AG04450 (cell line): ENCODE measurements around the gene EPHA7. TPM values are rescaled to one million over a fixed set of nuclear protein-coding genes. Genes with fewer than 3 reads are reported as not detected.

Experiments used
- CTCF ChIA-PET: fragments of 300-600, 350-600 bp; formaldehyde crosslinking; extraction: SDS; loops from one replicate; lab custom pipeline; 2022; ENCODE audit warnings: antibody characterized with exemption, inconsistent platforms; lab: Charles Lee
- POLR2A ChIA-PET: fragments of 350-600 bp; formaldehyde crosslinking; extraction: SDS; loops from one replicate; lab custom pipeline; 2021; ENCODE audit warnings: antibody characterized with exemption, inconsistent platforms; lab: Yijun Ruan, JAX
- DNase-seq: peaks from one replicate; pipeline ENCODE4 v3.0.0-alpha.2; 2011; ENCODE audit warnings: low read depth, low spot score
- H3K27ac ChIP-seq: one replicate; pipeline ENCODE4 v1.5.1; 2012; ENCODE audit warnings: low read depth, low read length, control low read depth
- H3K27me3 ChIP-seq: one replicate; pipeline ENCODE4 v1.6.0; 2012; ENCODE audit warnings: low read length; ENCODE audit not compliant: control insufficient read depth, insufficient read depth
- H3K4me3 ChIP-seq: 2 replicates; pipeline ENCODE4 v1.5.1; 2011; ENCODE audit warnings: mild to moderate bottlenecking, low read depth, low read length, control low read depth
- H3K9me3 ChIP-seq: 2 replicates; pipeline ENCODE4 v1.5.1; 2012; ENCODE audit warnings: low read length; ENCODE audit not compliant: control insufficient read depth, insufficient read depth
- CTCF ChIP-seq: IDR thresholded peaks from 2 replicates; pipeline ENCODE4 v1.5.1; 2011; ENCODE audit warnings: low read depth, low read length, control low read depth, inconsistent platforms
- polyA plus RNA-seq: library from polyadenylated mRNA; depleted of rRNA; stranded (reverse); fragments of >200 nt; gene quantifications from 2 replicates; pipeline ENCODE4 v1.2.3, GENCODE V29; 2011

The EPHA7 gene
- polyA plus RNA-seq, 1 experiment = not detected

GRCh38 chr6:93394471-93394870 is 24.9 kb downstream of the EPHA7 start:
- ChIA-PET CTCF (no interaction called here), POLR2A (no interaction called here)
- no peak for DNase-seq
- Histone ChIP-seq H3K4me3 (no peak overlapping the region), H3K27ac (no peak overlapping the region), H3K9me3 (no peaks in the 10 kb centered on the region), H3K27me3 (no peaks in the 10 kb centered on the region)
- no peak for TF ChIP-seq CTCF

- H3K27ac ChIP-seq = no peak overlapping the region
- no peak for DNase-seq
- H3K27me3 ChIP-seq = no peaks in the 10 kb centered on the region
- POLR2A ChIA-PET = no interaction called here
- H3K4me3 ChIP-seq = no peak overlapping the region
- H3K9me3 ChIP-seq = no peaks in the 10 kb centered on the region
- TF ChIP-seq CTCF = no peak
- CTCF ChIA-PET = no interaction called here
Observed at GRCh38 chr6:93393554-93394074, 25.7 kb downstream of the EPHA7 start.

GRCh38 chr6:93392797-93393196 is 26.6 kb downstream of the EPHA7 start:
- H3K27ac ChIP-seq = no peak overlapping the region
- no peaks in the 10 kb centered on the region for H3K27me3 ChIP-seq
- no peaks in the 10 kb centered on the region for H3K9me3 ChIP-seq
- no peak for DNase-seq
- ChIA-PET CTCF (no interaction called here), POLR2A (no interaction called here)
- no peak overlapping the region for H3K4me3 ChIP-seq
- TF ChIP-seq CTCF = no peak

- no peak overlapping the region for H3K27ac ChIP-seq
- H3K9me3 ChIP-seq = no peaks in the 10 kb centered on the region
- no peak overlapping the region for H3K4me3 ChIP-seq
- TF ChIP-seq CTCF = no peak
- ChIA-PET POLR2A (no interaction called here), CTCF (no interaction called here)
- DNase-seq = no peak
- no peaks in the 10 kb centered on the region for H3K27me3 ChIP-seq
Observed at GRCh38 chr6:93391965-93392364, 27.4 kb downstream of the EPHA7 start.

GRCh38 chr6:93389192-93389591 is 30.2 kb downstream of the EPHA7 start:
- POLR2A ChIA-PET = no interaction called here
- Histone ChIP-seq H3K9me3 (no peaks in the 10 kb centered on the region), H3K27ac (no peak overlapping the region), H3K27me3 (no peaks in the 10 kb centered on the region), H3K4me3 (no peak overlapping the region)
- CTCF ChIA-PET = no interaction called here
- no peak for TF ChIP-seq CTCF
- no peak for DNase-seq
